ENCODE data around the gene SHC4. TPM values are rescaled to one million over a fixed set of nuclear protein-coding genes. Genes with fewer than 3 reads are reported as not detected.

The SHC4 gene
- total RNA-seq, 6 donors from 2014 or later, result under 0.01 to 0.59 (median 0.20) TPM; not detected in 2

GRCh38 chr15:48803877-48804276, 159.8 kb downstream of the SHC4 start:
- no peak for ATAC-seq (ENCODE audit: low FRiP score in 2 of 2)
- Histone ChIP-seq H3K9me3 (no peaks in the 10 kb centered on the region), H3K36me3 (no peaks in the 10 kb centered on the region), H3K27ac (no peak overlapping the region), H3K4me3 (no peak overlapping the region), H3K27me3 (no peaks in the 10 kb centered on the region), H3K4me1 (no peaks in the 10 kb centered on the region)
- DNase-seq, result no peak
- WGBS, 2 donors, result 91 to 100% methylated on average over 2 of the region's 2 CpGs
- TF ChIP-seq POLR2A (IDR thresholded peaks at IDR 0.05) (no peak), EP300 (IDR thresholded peaks at IDR 0.05) (no peak), POLR2AphosphoS5 (IDR thresholded peaks at IDR 0.05) (no peak)

- TF ChIP-seq POLR2A (IDR thresholded peaks at IDR 0.05) (no peak), POLR2AphosphoS5 (IDR thresholded peaks at IDR 0.05) (no peak), EP300 (IDR thresholded peaks at IDR 0.05) (no peak), CTCF (IDR thresholded peaks at IDR 0.05) (no peak)
- Histone ChIP-seq H3K4me3 (no peak overlapping the region), H3K27me3 (no peaks in the 10 kb centered on the region), H3K4me1 (no peaks in the 10 kb centered on the region), H3K9me3 (no peaks in the 10 kb centered on the region), H3K36me3 (no peaks in the 10 kb centered on the region), H3K27ac (no peak overlapping the region)
- DNase-seq (no peak), ATAC-seq (ENCODE audit: low FRiP score in 2 of 2) (peak in 1 of 2 donors; percentile 57)
Observed at GRCh38 chr15:48802867-48803266, 160.9 kb downstream of the SHC4 start.

- H3K4me3 ChIP-seq, result no peak overlapping the region
- H3K4me1 ChIP-seq, result peaks cover 0 to 4% (median 0%) of the 10 kb centered on the region in 4 donors
- ATAC-seq (ENCODE audit: low FRiP score in 2 of 2) (no peak), DNase-seq (no peak)
- H3K27ac ChIP-seq, result no peak overlapping the region
- TF ChIP-seq POLR2A (IDR thresholded peaks at IDR 0.05), result no peak
- no peak for TF ChIP-seq EP300 (IDR thresholded peaks at IDR 0.05)
- TF ChIP-seq CTCF (IDR thresholded peaks at IDR 0.05), result no peak
- no peak for TF ChIP-seq POLR2AphosphoS5 (IDR thresholded peaks at IDR 0.05)
- H3K36me3 ChIP-seq, result no peaks in the 10 kb centered on the region
- 76 to 85% methylated on average over 3 of the region's 3 CpGs for WGBS, 2 donors
- no peaks in the 10 kb centered on the region for H3K9me3 ChIP-seq
- no peaks in the 10 kb centered on the region for H3K27me3 ChIP-seq
Observed at GRCh38 chr15:48802257-48802656, 161.5 kb downstream of the SHC4 start.

GRCh38 chr15:48800811-48801455, 162.8 kb downstream of the SHC4 start:
- no peak for TF ChIP-seq EP300 (IDR thresholded peaks at IDR 0.05)
- peak in 4 of 6 experiments; percentile 15 to 53 (median 39) for TF ChIP-seq CTCF (IDR thresholded peaks at IDR 0.05)
- no peak for TF ChIP-seq POLR2AphosphoS5 (IDR thresholded peaks at IDR 0.05)
- Histone ChIP-seq H3K27me3 (no peaks in the 10 kb centered on the region), H3K27ac (no peak overlapping the region), H3K9me3 (no peaks in the 10 kb centered on the region), H3K4me1 (peaks cover 0 to 9% (median 4%) of the 10 kb centered on the region in 4 donors), H3K36me3 (no peaks in the 10 kb centered on the region), H3K4me3 (no peak overlapping the region)
- ATAC-seq (ENCODE audit: low FRiP score in 2 of 2) (peak in 1 of 2 donors; percentile 69), DNase-seq (no peak)
- 39% methylated on average over 4 of the region's 4 CpGs for WGBS, 2 donors

- ATAC-seq (ENCODE audit: low FRiP score in 2 of 2) (no peak), DNase-seq (no peak)
- Histone ChIP-seq H3K27ac (no peak overlapping the region), H3K27me3 (no peaks in the 10 kb centered on the region), H3K4me3 (no peak overlapping the region), H3K9me3 (no peaks in the 10 kb centered on the region), H3K36me3 (no peaks in the 10 kb centered on the region), H3K4me1 (peaks cover 0 to 15% (median 4%) of the 10 kb centered on the region in 4 donors)
- TF ChIP-seq EP300 (IDR thresholded peaks at IDR 0.05) (no peak), POLR2AphosphoS5 (IDR thresholded peaks at IDR 0.05) (no peak), CTCF (IDR thresholded peaks at IDR 0.05) (no peak), POLR2A (IDR thresholded peaks at IDR 0.05) (no peak)
- WGBS, 2 donors, result 72 to 76% methylated on average over 1 of the region's 1 CpG
Observed at GRCh38 chr15:48800245-48800644, 163.5 kb downstream of the SHC4 start.
